IMR-90 (cell line): Measurements from ENCODE around the gene UBXN6. TPM values are rescaled to one million over a fixed set of nuclear protein-coding genes. Genes with fewer than 3 reads are reported as not detected.
A peak's percentile ranks its signal among the peaks of the same experiment; 100 is the strongest.

ENCODE experiments used
- ATAC-seq: fragments of 200-7000 bp; cut with Tn5 transposase; 2 replicates; pipeline ENCODE4 v1.9.1; 2020; ENCODE audit warnings: low read depth, mild to moderate bottlenecking, moderate library complexity
- BruUV-seq: library from RNA; stranded (reverse); fragments of 400-500 nt; replicated peaks from 2 replicates; lab custom pipeline; 2021; lab: Mats Ljungman, UMichigan
- CTCF ChIA-PET: fragments of 300-600 bp; formaldehyde crosslinking; extraction: SDS; loops from one replicate; lab custom pipeline; 2021; ENCODE audit warnings: antibody characterized with exemption; lab: Yijun Ruan, JAX
- POLR2A ChIA-PET: fragments of 300-600 bp; sonication (Branson Sonifier 250); formaldehyde crosslinking; loops from one replicate; lab custom pipeline; 2022; ENCODE audit warnings: antibody characterized with exemption; ENCODE audit not compliant: unreplicated experiment; lab: Charles Lee
- DNase-seq: peaks from one replicate; pipeline ENCODE4 v3.0.0; 2013
- H2AFZ ChIP-seq: replicated peaks from 2 replicates; pipeline ENCODE3; 2013; ENCODE audit warnings: low read length, mild to moderate bottlenecking; ENCODE audit not compliant: poor library complexity
- H2AK5ac ChIP-seq: 2 replicates; pipeline ENCODE4 v1.6.1; 2013; ENCODE audit warnings: low read depth, low read length, inconsistent platforms
- H2AK9ac ChIP-seq: replicated peaks from 2 replicates; pipeline ENCODE3; 2013; ENCODE audit warnings: mild to moderate bottlenecking, low read depth, low read length, moderate library complexity; ENCODE audit not compliant: poor library complexity
- H2BK120ac ChIP-seq: 2 replicates; pipeline ENCODE4 v1.6.1; 2013; ENCODE audit warnings: low read depth, low read length, inconsistent platforms
- H2BK15ac ChIP-seq: 3 replicates; pipeline ENCODE4 v1.6.1; 2013; ENCODE audit warnings: low read depth, low read length, inconsistent platforms
- H2BK20ac ChIP-seq: 2 replicates; pipeline ENCODE4 v1.6.1; 2013; ENCODE audit warnings: low read depth, mild to moderate bottlenecking, inconsistent platforms, low read length, moderate library complexity
- H2BK5ac ChIP-seq: 2 replicates; pipeline ENCODE4 v1.6.1; 2013; ENCODE audit warnings: mild to moderate bottlenecking, low read depth, low read length, inconsistent platforms; ENCODE audit not compliant: poor library complexity, severe bottlenecking
- H3K14ac ChIP-seq: replicated peaks from 2 replicates; pipeline ENCODE4 v1.6.1; 2013; ENCODE audit warnings: low read depth, low read length, inconsistent platforms
- H3K18ac ChIP-seq: 2 replicates; pipeline ENCODE4 v1.6.1; 2013; ENCODE audit warnings: low read depth, low read length, control low read depth
- H3K23ac ChIP-seq: 2 replicates; pipeline ENCODE4 v1.6.1; 2013; ENCODE audit warnings: low read depth, low read length, inconsistent platforms
- H3K27ac ChIP-seq: 2 replicates; pipeline ENCODE4 v1.5.1; 2013; ENCODE audit warnings: mild to moderate bottlenecking, control low read depth, low read length; ENCODE audit not compliant: insufficient read depth
- H3K27me3 ChIP-seq: 2 replicates; pipeline ENCODE4 v1.6.1; 2013; ENCODE audit warnings: low read length; ENCODE audit not compliant: control insufficient read depth, insufficient read depth
- H3K36me3 ChIP-seq: 2 replicates; pipeline ENCODE4 v1.6.1; 2013; ENCODE audit warnings: low read length, mixed read lengths; ENCODE audit not compliant: control insufficient read depth, insufficient read depth
- H3K4ac ChIP-seq: 2 replicates; pipeline ENCODE4 v1.6.1; 2013; ENCODE audit warnings: low read depth, low read length, inconsistent platforms
- H3K4me1 ChIP-seq: 2 replicates; pipeline ENCODE4 v1.6.1; 2013; ENCODE audit warnings: low read length, mixed read lengths; ENCODE audit not compliant: control insufficient read depth, insufficient read depth
- H3K4me2 ChIP-seq: 2 replicates; pipeline ENCODE4 v1.6.1; 2013; ENCODE audit warnings: low read depth, mild to moderate bottlenecking, control low read depth, low read length, moderate library complexity
- H3K4me3 ChIP-seq: 2 replicates; pipeline ENCODE4 v1.5.1; 2013; ENCODE audit warnings: low read depth, mild to moderate bottlenecking, control low read depth, low read length, moderate library complexity; ENCODE audit not compliant: insufficient read depth
- H3K56ac ChIP-seq: 2 replicates; pipeline ENCODE4 v1.6.1; 2013; ENCODE audit warnings: low read length, inconsistent platforms; ENCODE audit not compliant: insufficient read depth; ENCODE audit errors: extremely low read depth
- H3K79me1 ChIP-seq, 2 experiments: 2 replicates each; pipeline ENCODE4 v1.6.1; 2013; ENCODE audit warnings: low read length in 2 of 2, inconsistent platforms in 1 of 2, low read depth in 1 of 2
- H3K9ac ChIP-seq: 2 replicates; pipeline ENCODE4 v1.6.1; 2013; ENCODE audit warnings: low read depth, low read length, control low read depth
- H3K9me1 ChIP-seq: 2 replicates; pipeline ENCODE4 v1.6.1; 2013; ENCODE audit warnings: low read length, inconsistent platforms; ENCODE audit not compliant: insufficient read depth
- H3K9me3 ChIP-seq: 2 replicates; pipeline ENCODE4 v1.6.1; 2013; ENCODE audit warnings: low read length; ENCODE audit not compliant: control insufficient read depth, insufficient read depth
- H4K20me1 ChIP-seq: 2 replicates; pipeline ENCODE4 v1.6.1; 2013; ENCODE audit warnings: low read length, inconsistent platforms; ENCODE audit not compliant: insufficient read depth
- H4K5ac ChIP-seq: 2 replicates; pipeline ENCODE4 v1.6.1; 2013; ENCODE audit warnings: mild to moderate bottlenecking, low read depth, low read length, control low read depth
- H4K8ac ChIP-seq, 2 experiments: 2 replicates each; pipeline ENCODE4 v1.6.1; 2013; ENCODE audit warnings: low read depth in 2 of 2, low read length in 2 of 2, control low read depth in 1 of 2, inconsistent platforms in 1 of 2
- H4K91ac ChIP-seq: 2 replicates; pipeline ENCODE4 v1.6.1; 2013; ENCODE audit warnings: low read depth, low read length, inconsistent platforms; ENCODE audit not compliant: insufficient read depth
- CEBPB ChIP-seq: IDR thresholded peaks from 2 replicates; pipeline ENCODE4 v1.6.1; 2012; ENCODE audit warnings: low read depth, low read length, improper control_type of control experiment
- CHD1 ChIP-seq: IDR thresholded peaks from 2 replicates; pipeline ENCODE4 v1.6.1; 2012; ENCODE audit warnings: low read depth, low read length, improper control_type of control experiment
- FOS ChIP-seq: fragments of 150-350 bp; IDR thresholded peaks from 2 replicates; pipeline ENCODE4 v1.6.1; 2016; ENCODE audit warnings: low read depth, low read length
- MAFK ChIP-seq: IDR thresholded peaks from 2 replicates; pipeline ENCODE4 v1.6.1; 2012; ENCODE audit warnings: low read depth, low read length, improper control_type of control experiment
- NFE2L2 ChIP-seq: fragments of 150-350 bp; IDR thresholded peaks from 2 replicates; pipeline ENCODE4 v1.6.1; 2016; ENCODE audit warnings: low read depth, mild to moderate bottlenecking, low read length
- POLR2A ChIP-seq: IDR thresholded peaks from 2 replicates; pipeline ENCODE4 v1.6.1; 2012; ENCODE audit warnings: mild to moderate bottlenecking, low read depth, low read length
- RFX5 ChIP-seq: IDR thresholded peaks from 2 replicates; pipeline ENCODE4 v1.8.0; 2012; ENCODE audit warnings: low read depth, mild to moderate bottlenecking, low read length, moderate library complexity
- WGBS, 2 experiments: methylation state at CpG; one replicate each; pipeline versions ENCODE4 v1.1.5 to v1.1.7; 2013; ENCODE audit warnings: missing lambda C conversion rate in 2 of 2; ENCODE audit not compliant: insufficient read length in 1 of 2; ENCODE audit errors: extremely low coverage in 2 of 2; 5-methylcytosine and 5-hydroxymethylcytosine counted together
- dilution Hi-C: fragments of 300-500 bp; cut with HindIII; formaldehyde crosslinking; loops from one replicate; pipeline ENCODE4 v1.14.3; 2018; ENCODE audit warnings: low sequenced_read_pairs; ENCODE audit not compliant: unreplicated experiment
- in situ Hi-C: fragments of 300-500 bp; cut with MboI; formaldehyde crosslinking; loops from 3 replicates; pipeline ENCODE4 v1.14.3; 2019; ENCODE audit warnings: low sequenced_read_pairs, inconsistent platforms, mixed read lengths
- intact Hi-C: fragments of 100-400 bp; cut with micrococcal nuclease; formaldehyde crosslinking; loops from 2 replicates; pipeline ENCODE4 v1.10.0; 2022
- polyA plus RNA-seq, 3 experiments: library from polyadenylated mRNA; depleted of rRNA; stranded (reverse); fragments of >200 nt; gene quantifications; 2 replicates each; pipeline ENCODE4 v1.2.3, GENCODE V29; 2012; ENCODE audit warnings: low replicate concordance in 1 of 3
- total RNA-seq: library from RNA; depleted of rRNA; stranded (reverse); fragments of >200 nt; gene quantifications from 2 replicates; pipeline ENCODE4 v1.2.3, GENCODE V29; 2012
- TF ChIP-seq, protein P1 (sequence below): conservative IDR thresholded peaks from 2 replicates; pipeline ENCODE4 v1.5.1; 2012; ENCODE audit warnings: mild to moderate bottlenecking, low read depth, low read length, improper control_type of control experiment

Gene UBXN6
- total and polyA plus RNA-seq, 2 of the 4 experiments (the other 2 are of a cell fraction) = 84.2 to 86.5 TPM

DNA sequence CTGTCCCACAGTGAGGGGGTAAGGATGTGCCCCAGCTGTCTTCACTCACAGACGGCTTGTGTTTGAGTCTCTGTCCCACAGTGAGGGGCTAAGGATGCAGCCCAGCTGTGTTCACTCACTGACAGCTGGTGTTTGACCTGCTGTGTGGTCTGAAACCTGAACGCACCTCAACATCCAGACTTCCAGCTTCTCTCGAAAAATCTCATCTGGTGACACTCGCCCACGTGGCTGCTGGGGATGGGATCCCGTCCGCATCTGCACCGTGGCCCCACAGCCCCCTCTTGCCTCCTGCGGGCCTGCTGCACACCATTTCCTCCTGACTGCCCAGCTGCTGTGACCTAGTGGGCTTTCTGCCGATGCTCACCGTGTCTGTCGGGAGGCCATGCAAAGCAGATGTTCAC is 27.8 kb downstream of the UBXN6 start:
- H2BK15ac ChIP-seq = no peak overlapping the region
- TF ChIP-seq MAFK (no peak), CHD1 (no peak), FOS (no peak), POLR2A (no peak), NFE2L2 (no peak), CEBPB (no peak), RFX5 (no peak)
- TF ChIP-seq, protein P1, sequence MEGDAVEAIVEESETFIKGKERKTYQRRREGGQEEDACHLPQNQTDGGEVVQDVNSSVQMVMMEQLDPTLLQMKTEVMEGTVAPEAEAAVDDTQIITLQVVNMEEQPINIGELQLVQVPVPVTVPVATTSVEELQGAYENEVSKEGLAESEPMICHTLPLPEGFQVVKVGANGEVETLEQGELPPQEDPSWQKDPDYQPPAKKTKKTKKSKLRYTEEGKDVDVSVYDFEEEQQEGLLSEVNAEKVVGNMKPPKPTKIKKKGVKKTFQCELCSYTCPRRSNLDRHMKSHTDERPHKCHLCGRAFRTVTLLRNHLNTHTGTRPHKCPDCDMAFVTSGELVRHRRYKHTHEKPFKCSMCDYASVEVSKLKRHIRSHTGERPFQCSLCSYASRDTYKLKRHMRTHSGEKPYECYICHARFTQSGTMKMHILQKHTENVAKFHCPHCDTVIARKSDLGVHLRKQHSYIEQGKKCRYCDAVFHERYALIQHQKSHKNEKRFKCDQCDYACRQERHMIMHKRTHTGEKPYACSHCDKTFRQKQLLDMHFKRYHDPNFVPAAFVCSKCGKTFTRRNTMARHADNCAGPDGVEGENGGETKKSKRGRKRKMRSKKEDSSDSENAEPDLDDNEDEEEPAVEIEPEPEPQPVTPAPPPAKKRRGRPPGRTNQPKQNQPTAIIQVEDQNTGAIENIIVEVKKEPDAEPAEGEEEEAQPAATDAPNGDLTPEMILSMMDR = no peak
- H2BK120ac ChIP-seq = no peak overlapping the region
- peaks cover 11% of the 10 kb centered on the region; the same call in 1 of the 2 replicates for H3K4me1 ChIP-seq
- CTCF ChIA-PET = no interaction called here
- H3K23ac ChIP-seq = no peak overlapping the region
- no peak overlapping the region for H2AFZ ChIP-seq
- 10% methylated on average over 2 of the region's 12 CpGs; no CpG with 5 or more reads in 1 of the 2 experiments for WGBS, 2 experiments
- no peak overlapping the region for H2BK5ac ChIP-seq
- BruUV-seq = no TSS peak
- H3K4me3 ChIP-seq = no peak overlapping the region
- no peaks in the 10 kb centered on the region for H3K27me3 ChIP-seq
- no peak overlapping the region for H3K4ac ChIP-seq
- H2AK5ac ChIP-seq = no peak overlapping the region
- dilution Hi-C loops = no loop called here
- peaks cover 20% of the 10 kb centered on the region for H3K36me3 ChIP-seq
- no peaks in the 10 kb centered on the region; the same call in 1 of the 2 replicates for H3K9me1 ChIP-seq
- no peak overlapping the region; the same call in 1 of the 2 replicates for H3K27ac ChIP-seq
- peak; percentile 47 for DNase-seq
- H4K8ac ChIP-seq = no peak overlapping the region
- peaks cover 4 to 6% of the 10 kb centered on the region in 2 experiments; a peak in 1 of 4 replicates for H3K79me1 ChIP-seq
- no peak overlapping the region for H4K91ac ChIP-seq
- H4K20me1 ChIP-seq = no peaks in the 10 kb centered on the region
- POLR2A ChIA-PET = no interaction called here
- no peak overlapping the region for H3K56ac ChIP-seq
- no peak overlapping the region for H2BK20ac ChIP-seq
- H3K9me3 ChIP-seq = no peaks in the 10 kb centered on the region
- H3K4me2 ChIP-seq = no peak overlapping the region
- no peak overlapping the region for H3K14ac ChIP-seq
- H3K9ac ChIP-seq = no peak overlapping the region
- H2AK9ac ChIP-seq = peak overlapping the region; percentile 44
- no peak overlapping the region for H3K18ac ChIP-seq
- no peak for ATAC-seq
- in situ Hi-C loops = no loop called here
- H4K5ac ChIP-seq = no peak overlapping the region
- intact Hi-C loops = no loop called here
